H9 (cell line): ENCODE measurements around the gene ATG7. TPM values are rescaled to one million over a fixed set of nuclear protein-coding genes. Genes with fewer than 3 reads are reported as not detected.
A peak's percentile ranks its signal among the peaks of the same experiment; 100 is the strongest.
"Not testable (repeated sequence)": the region's sequence is repeated elsewhere in the genome, so short reads cannot be mapped to it uniquely, and the experiment has no call there.

Experiments used
- DNase-seq: peaks from one replicate; pipeline ENCODE4 v3.0.0-alpha.2; 2017
- H2AFZ ChIP-seq: one replicate; pipeline ENCODE4 v1.6.1; 2013; ENCODE audit warnings: mild to moderate bottlenecking, low read length, control low read depth, moderate library complexity
- H2AK5ac ChIP-seq: 2 replicates; pipeline ENCODE4 v1.6.1; 2013; ENCODE audit warnings: low read length, control low read depth, mixed read lengths; ENCODE audit not compliant: insufficient read length
- H2BK120ac ChIP-seq: one replicate; pipeline ENCODE4 v1.6.1; 2013; ENCODE audit warnings: low read depth, mild to moderate bottlenecking, low read length, control low read depth, inconsistent platforms; ENCODE audit not compliant: poor library complexity, severe bottlenecking
- H2BK12ac ChIP-seq: 2 replicates; pipeline ENCODE4 v1.6.1; 2013; ENCODE audit warnings: low read length, control low read depth, mixed read lengths, low read depth; ENCODE audit not compliant: insufficient read length
- H2BK15ac ChIP-seq: 2 replicates; pipeline ENCODE4 v1.6.1; 2013; ENCODE audit warnings: low read depth, low read length, control low read depth
- H2BK20ac ChIP-seq: one replicate; pipeline ENCODE4 v1.6.1; 2013; ENCODE audit warnings: low read depth, mild to moderate bottlenecking, low read length, control low read depth, inconsistent platforms; ENCODE audit not compliant: poor library complexity, severe bottlenecking
- H2BK5ac ChIP-seq: 2 replicates; pipeline ENCODE4 v1.6.1; 2013; ENCODE audit warnings: low read length, control low read depth, mixed read lengths; ENCODE audit not compliant: insufficient read length
- H3K14ac ChIP-seq: 2 replicates; pipeline ENCODE4 v1.6.1; 2013; ENCODE audit warnings: low read length, control low read depth; ENCODE audit not compliant: insufficient read depth
- H3K18ac ChIP-seq: 2 replicates; pipeline ENCODE4 v1.6.1; 2013; ENCODE audit warnings: low read depth, mild to moderate bottlenecking, mixed read lengths, low read length, control low read depth; ENCODE audit not compliant: insufficient read length
- H3K23ac ChIP-seq: 2 replicates; pipeline ENCODE4 v1.6.1; 2013; ENCODE audit warnings: low read length, control low read depth, mixed read lengths, low read depth; ENCODE audit not compliant: insufficient read length
- H3K23me2 ChIP-seq: 2 replicates; pipeline ENCODE4 v1.6.1; 2013; ENCODE audit warnings: low read depth, mild to moderate bottlenecking, mixed read lengths, low read length, control low read depth; ENCODE audit not compliant: insufficient read length, poor library complexity, severe bottlenecking
- H3K27ac ChIP-seq: 2 replicates; pipeline ENCODE4 v1.5.1; 2013; ENCODE audit warnings: low read length, control low read depth, mixed read lengths, low read depth; ENCODE audit not compliant: insufficient read length
- H3K27me3 ChIP-seq: 2 replicates; pipeline ENCODE4 v1.6.1; 2013; ENCODE audit warnings: low read length, control low read depth, inconsistent platforms; ENCODE audit not compliant: insufficient read depth
- H3K4ac ChIP-seq: 2 replicates; pipeline ENCODE4 v1.6.1; 2013; ENCODE audit warnings: low read depth, mild to moderate bottlenecking, control low read depth, inconsistent platforms, low read length, moderate library complexity
- H3K4me1 ChIP-seq: 2 replicates; pipeline ENCODE4 v1.6.1; 2013; ENCODE audit warnings: low read length, control low read depth, inconsistent platforms; ENCODE audit not compliant: insufficient read depth
- H3K4me2 ChIP-seq: 2 replicates; pipeline ENCODE4 v1.6.1; 2013; ENCODE audit warnings: low read length, control low read depth, mixed read lengths; ENCODE audit not compliant: insufficient read length, insufficient read depth
- H3K56ac ChIP-seq: 2 replicates; pipeline ENCODE4 v1.6.1; 2013; ENCODE audit warnings: low read depth, mild to moderate bottlenecking, mixed read lengths, low read length, control low read depth; ENCODE audit not compliant: insufficient read length
- H3K79me1 ChIP-seq: 2 replicates; pipeline ENCODE4 v1.6.1; 2013; ENCODE audit warnings: low read depth, mild to moderate bottlenecking, moderate library complexity, low read length, control low read depth, inconsistent platforms; ENCODE audit not compliant: insufficient read depth, poor library complexity, severe bottlenecking
- H3K79me2 ChIP-seq: 2 replicates; pipeline ENCODE4 v1.6.1; 2013; ENCODE audit warnings: low read length, control low read depth, inconsistent platforms; ENCODE audit not compliant: insufficient read depth
- H3K9ac ChIP-seq: 2 replicates; pipeline ENCODE4 v1.6.1; 2013; ENCODE audit warnings: low read length, control low read depth, mixed read lengths; ENCODE audit not compliant: insufficient read length; ENCODE audit errors: extremely low read depth
- H3K9me3 ChIP-seq: one replicate; pipeline ENCODE4 v1.6.1; 2013; ENCODE audit warnings: low read depth, low read length, inconsistent platforms; ENCODE audit not compliant: control insufficient read depth
- H3T11ph ChIP-seq: one replicate; pipeline ENCODE4 v1.6.1; 2013; ENCODE audit warnings: mild to moderate bottlenecking, low read length, control low read depth, inconsistent platforms
- H4K20me1 ChIP-seq: one replicate; pipeline ENCODE4 v1.6.1; 2013; ENCODE audit not compliant: control insufficient read depth, insufficient read length, insufficient read depth
- H4K5ac ChIP-seq: 2 replicates; pipeline ENCODE4 v1.6.1; 2013; ENCODE audit warnings: low read depth, mild to moderate bottlenecking, mixed read lengths, low read length, control low read depth; ENCODE audit not compliant: insufficient read length
- H4K8ac ChIP-seq: replicated peaks from 2 replicates; pipeline ENCODE4 v1.6.1; 2013; ENCODE audit warnings: low read length, control low read depth, mixed read lengths, low read depth; ENCODE audit not compliant: insufficient read length
- H4K91ac ChIP-seq: 2 replicates; pipeline ENCODE4 v1.6.1; 2013; ENCODE audit warnings: low read depth, mild to moderate bottlenecking, moderate library complexity, mixed read lengths, low read length, control low read depth; ENCODE audit not compliant: insufficient read length
- H3K27ac Mint-ChIP-seq, 3 experiments: 2 replicates in 2 of 3; 3 replicates in 1 of 3; pipeline ENCODE4 v1.8.0; 2020 to 2021; ENCODE audit warnings: mixed read lengths in 3 of 3, mild to moderate bottlenecking in 1 of 3, moderate library complexity in 1 of 3
- H3K27me3 Mint-ChIP-seq: 2 replicates; pipeline ENCODE4 v1.8.0; 2021; ENCODE audit warnings: low read depth, mild to moderate bottlenecking, moderate library complexity, mixed read lengths
- H3K36me3 Mint-ChIP-seq, 3 experiments: 2 replicates in 2 of 3; 3 replicates in 1 of 3; pipeline ENCODE4 v1.8.0; 2020 to 2021; ENCODE audit warnings: low read depth in 3 of 3, mixed read lengths in 3 of 3; ENCODE audit not compliant: insufficient read depth in 1 of 3
- H3K4me1 Mint-ChIP-seq, 2 experiments: 2 replicates each; pipeline ENCODE4 v1.8.0; 2020; ENCODE audit warnings: mixed read lengths in 2 of 2
- H3K4me3 Mint-ChIP-seq, 2 experiments: 2 replicates in 1 of 2; 3 replicates in 1 of 2; pipeline ENCODE4 v1.8.0; 2020 to 2021; ENCODE audit warnings: mild to moderate bottlenecking in 2 of 2, mixed read lengths in 2 of 2, moderate library complexity in 1 of 2
- H3K9me3 Mint-ChIP-seq, 2 experiments: 2 replicates in 1 of 2; 3 replicates in 1 of 2; pipeline ENCODE4 v1.8.0; 2020; ENCODE audit warnings: mild to moderate bottlenecking in 2 of 2, mixed read lengths in 2 of 2, moderate library complexity in 1 of 2
- CTCF ChIP-seq: fragments of 200-600 bp; sonication (generic); conservative IDR thresholded peaks from 3 replicates; pipeline ENCODE4 v1.8.0; 2021; ENCODE audit warnings: antibody characterized with exemption, mild to moderate bottlenecking
- WGBS: extraction: QIAGEN DNeasy Blood & Tissue Kit; methylation state at CpG from one replicate; pipeline ENCODE4 v1.1.7; 2013; ENCODE audit warnings: missing lambda C conversion rate, low lambda C conversion rate, mixed read lengths; ENCODE audit not compliant: insufficient read length; ENCODE audit errors: extremely low coverage; 5-methylcytosine and 5-hydroxymethylcytosine counted together
- total RNA-seq: library from RNA; stranded (reverse); gene quantifications from 2 replicates; pipeline ENCODE4 v1.2.1, GENCODE V29; 2021

Gene ATG7
- total RNA-seq, 1 experiment from 2014 or later: 17.9 TPM

- no peak overlapping the region for H2BK20ac ChIP-seq
Observed at GRCh38 chr3:11593318-11594034, 321.3 kb downstream of the ATG7 start.

GRCh38 chr3:11595024-11595423 is 322.8 kb downstream of the ATG7 start:
- H3K4me1 ChIP-seq: peaks cover 19% of the 10 kb centered on the region
- WGBS: no CpG with 5 or more reads among the region's 5 CpGs
- H3K4ac ChIP-seq, H3K27ac Mint-ChIP-seq, H3K9me3 Mint-ChIP-seq, DNase-seq, H4K5ac ChIP-seq, H4K20me1 ChIP-seq, H4K8ac ChIP-seq, H3K23me2 ChIP-seq, H3K9me3 ChIP-seq, H3K18ac ChIP-seq, H3T11ph ChIP-seq, H2AK5ac ChIP-seq, H3K14ac ChIP-seq, H2BK12ac ChIP-seq, H3K4me2 ChIP-seq, H2BK5ac ChIP-seq, H3K4me3 Mint-ChIP-seq, H2BK15ac ChIP-seq, H2AFZ ChIP-seq, H2BK20ac ChIP-seq, H3K23ac ChIP-seq, H3K27me3 Mint-ChIP-seq, H3K27me3 ChIP-seq, H3K56ac ChIP-seq, H2BK120ac ChIP-seq, H4K91ac ChIP-seq, H3K27ac ChIP-seq, H3K79me1 ChIP-seq, H3K9ac ChIP-seq: not testable (repeated sequence)
- H3K79me2 ChIP-seq: peaks cover 16% of the 10 kb centered on the region; the same call in 1 of the 2 replicates
- Mint-ChIP-seq H3K36me3 (peaks cover 22 to 35% (median 32%) of the 10 kb centered on the region in 3 experiments), H3K4me1 (peaks cover 48 to 49% of the 10 kb centered on the region in 2 experiments)

More at GRCh38 chr3:11593318-11594034, 321.3 kb downstream of the ATG7 start:
- no peak for DNase-seq
- peaks cover 21% of the 10 kb centered on the region for H3K4me1 ChIP-seq
- H3K23me2 ChIP-seq: no peaks in the 10 kb centered on the region
- Mint-ChIP-seq H3K4me3 (peak overlapping the region in 1 of 2 experiments; percentile 3; a peak in 2 of 5 replicates), H3K27ac (peak overlapping the region in 1 of 3 experiments; percentile 18; a peak in 2 of 7 replicates), H3K27me3 (no peaks in the 10 kb centered on the region), H3K4me1 (peaks cover 57 to 59% of the 10 kb centered on the region in 2 experiments), H3K36me3 (peaks cover 18 to 32% (median 24%) of the 10 kb centered on the region in 3 experiments), H3K9me3 (peaks cover 0 to 3% of the 10 kb centered on the region in 2 experiments; a peak in 2 of 5 replicates)
- no peak overlapping the region for H3K23ac ChIP-seq
- peaks cover 12% of the 10 kb centered on the region for H3K79me1 ChIP-seq
- H2BK15ac ChIP-seq: no peak overlapping the region
- no peaks in the 10 kb centered on the region for H4K20me1 ChIP-seq
- no peak overlapping the region for H3K27ac ChIP-seq
- H3T11ph ChIP-seq: no peak overlapping the region
- H3K4ac ChIP-seq: no peak overlapping the region
- no peak overlapping the region for H4K91ac ChIP-seq
- no peak overlapping the region for H3K14ac ChIP-seq
- H3K27me3 ChIP-seq: no peaks in the 10 kb centered on the region
- no peak overlapping the region for H3K18ac ChIP-seq
- H2BK12ac ChIP-seq: no peak overlapping the region
- no peak overlapping the region for H3K9ac ChIP-seq
- WGBS: no CpG with 5 or more reads among the region's 10 CpGs
- no peak overlapping the region for H4K8ac ChIP-seq
- no peak overlapping the region for H3K4me2 ChIP-seq
- no peak for TF ChIP-seq CTCF
- no peak overlapping the region for H2BK5ac ChIP-seq
- no peak overlapping the region for H4K5ac ChIP-seq
- H2BK120ac ChIP-seq: no peak overlapping the region
- no peak overlapping the region for H2AFZ ChIP-seq
- peaks cover 21% of the 10 kb centered on the region; the same call in 1 of the 2 replicates for H3K79me2 ChIP-seq
- H3K9me3 ChIP-seq: no peaks in the 10 kb centered on the region
- no peak overlapping the region for H2AK5ac ChIP-seq
- no peak overlapping the region for H3K56ac ChIP-seq
